Body of pancreas (tissue), 4 donors: ENCODE measurements around the gene PAX8. TPM values are rescaled to one million over a fixed set of nuclear protein-coding genes. Genes with fewer than 3 reads are reported as not detected.

ENCODE experiments used
- ATAC-seq: fragments of 150-250 bp; one replicate; pipeline ENCODE4 v1.9.1; 2016
- DNase-seq, 4 donors: peaks; one replicate each; pipeline ENCODE4 v3.0.0-alpha.2; 2019
- H3K27ac ChIP-seq, 4 donors: fragments of 200-600 bp; sonication (generic); 1 replicate in 3 of 4; 2 replicates in 1 of 4; pipeline versions ENCODE4 v1.5.1 to v1.6.1; 2016 to 2019; ENCODE audit warnings: mild to moderate bottlenecking in 1 of 4, mixed read lengths in 1 of 4, moderate library complexity in 1 of 4
- H3K27me3 ChIP-seq, 2 donors: fragments of 200-600 bp; sonication (generic); one replicate each; pipeline ENCODE4 v1.6.0; 2016; ENCODE audit warnings: mild to moderate bottlenecking in 1 of 2
- H3K36me3 ChIP-seq, 2 donors: fragments of 200-600 bp; sonication (generic); replicated peaks in 1 of 2; 2 replicates each; pipeline ENCODE4 v1.5.1; 2016; ENCODE audit warnings: low read depth in 2 of 2; ENCODE audit not compliant: insufficient read depth in 1 of 2
- H3K4me1 ChIP-seq: fragments of 200-600 bp; sonication (generic); one replicate; pipeline ENCODE4 v1.6.0; 2016
- H3K4me3 ChIP-seq, 2 donors: fragments of 200-600 bp; sonication (generic); 1 replicate in 1 of 2; 2 replicates in 1 of 2; pipeline ENCODE4 v1.5.1; 2016 to 2019
- H3K9me3 ChIP-seq, 3 donors: fragments of 200-600 bp; sonication (generic); 1 replicate in 2 of 3; 2 replicates in 1 of 3; pipeline ENCODE4 v1.5.1; 2016
- POLR2A ChIP-seq, 3 donors: fragments of 450-650 bp; IDR thresholded peaks; one replicate each; pipeline ENCODE4 v1.6.1; 2016; ENCODE audit warnings: antibody characterized with exemption in 3 of 3, mild to moderate bottlenecking in 2 of 3
- WGBS, 2 donors: methylation state at CpG; one replicate each; pipeline ENCODE4 v1.1.5; 2017; 5-methylcytosine and 5-hydroxymethylcytosine counted together
- intact Hi-C: fragments of 100-400 bp; cut with DNase I; formaldehyde crosslinking; loops from one replicate; pipeline ENCODE4 v1.15.1; 2023
- total RNA-seq, 2 donors: library from RNA; depleted of rRNA; stranded (reverse); fragments of >200 nt; gene quantifications; one replicate each; pipeline ENCODE4 v1.1.0, GENCODE V29; 2016
- TF ChIP-seq, protein P1 (sequence below), 7 experiments: fragments of 450-650 bp in 4 of 7; fragments of 200-600 bp in 3 of 7; sonication (generic) in 3 of 7; IDR thresholded peaks; one replicate each; pipeline ENCODE4 v1.5.1; 2016 to 2019; ENCODE audit warnings: antibody characterized with exemption in 7 of 7

PAX8 gene
- total RNA-seq, 2 donors from 2014 or later = 0.52 to 2.3 TPM

DNA sequence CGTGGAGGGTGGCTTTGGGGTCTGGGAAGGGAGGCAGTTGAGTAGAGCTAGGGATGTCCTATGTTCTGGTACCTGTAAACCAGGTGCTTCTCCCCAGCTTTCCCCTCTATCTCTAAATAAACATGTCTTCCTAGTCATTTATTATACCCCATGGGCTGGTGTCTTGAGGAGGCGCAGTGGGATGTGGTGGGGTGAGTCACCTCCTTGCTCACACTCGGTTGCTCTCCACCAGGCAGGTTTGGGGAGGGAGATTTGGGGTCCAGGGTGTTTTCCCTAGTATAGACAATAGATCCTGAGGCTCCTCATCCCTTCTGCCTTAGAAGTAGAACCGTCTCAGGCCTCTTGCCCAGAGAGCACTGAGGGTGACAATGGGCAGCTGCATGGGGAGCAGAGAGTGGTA lies 99.8 kb downstream of the PAX8 start:
- Histone ChIP-seq H3K27ac (no peak overlapping the region), H3K36me3 (no peaks in the 10 kb centered on the region), H3K27me3 (no peaks in the 10 kb centered on the region), H3K4me1 (peaks cover 30% of the 10 kb centered on the region), H3K9me3 (no peaks in the 10 kb centered on the region), H3K4me3 (no peak overlapping the region)
- TF ChIP-seq, protein P1, sequence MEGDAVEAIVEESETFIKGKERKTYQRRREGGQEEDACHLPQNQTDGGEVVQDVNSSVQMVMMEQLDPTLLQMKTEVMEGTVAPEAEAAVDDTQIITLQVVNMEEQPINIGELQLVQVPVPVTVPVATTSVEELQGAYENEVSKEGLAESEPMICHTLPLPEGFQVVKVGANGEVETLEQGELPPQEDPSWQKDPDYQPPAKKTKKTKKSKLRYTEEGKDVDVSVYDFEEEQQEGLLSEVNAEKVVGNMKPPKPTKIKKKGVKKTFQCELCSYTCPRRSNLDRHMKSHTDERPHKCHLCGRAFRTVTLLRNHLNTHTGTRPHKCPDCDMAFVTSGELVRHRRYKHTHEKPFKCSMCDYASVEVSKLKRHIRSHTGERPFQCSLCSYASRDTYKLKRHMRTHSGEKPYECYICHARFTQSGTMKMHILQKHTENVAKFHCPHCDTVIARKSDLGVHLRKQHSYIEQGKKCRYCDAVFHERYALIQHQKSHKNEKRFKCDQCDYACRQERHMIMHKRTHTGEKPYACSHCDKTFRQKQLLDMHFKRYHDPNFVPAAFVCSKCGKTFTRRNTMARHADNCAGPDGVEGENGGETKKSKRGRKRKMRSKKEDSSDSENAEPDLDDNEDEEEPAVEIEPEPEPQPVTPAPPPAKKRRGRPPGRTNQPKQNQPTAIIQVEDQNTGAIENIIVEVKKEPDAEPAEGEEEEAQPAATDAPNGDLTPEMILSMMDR (IDR thresholded peaks at IDR 0.05) = no peak
- no peak for TF ChIP-seq POLR2A (IDR thresholded peaks at IDR 0.05)
- intact Hi-C loops = no loop called here
- DNase-seq (no peak), ATAC-seq (no peak)
- 85 to 98% methylated on average over 4 of the region's 4 CpGs for WGBS, 2 donors

- intact Hi-C loops = no loop called here
- ATAC-seq (no peak), DNase-seq (no peak)
- Histone ChIP-seq H3K27me3 (no peaks in the 10 kb centered on the region), H3K4me1 (peaks cover 30% of the 10 kb centered on the region), H3K36me3 (no peaks in the 10 kb centered on the region), H3K9me3 (no peaks in the 10 kb centered on the region), H3K4me3 (no peak overlapping the region), H3K27ac (no peak overlapping the region)
- WGBS, 2 donors = 90% methylated on average over 11 of the region's 11 CpGs
- no peak for TF ChIP-seq POLR2A (IDR thresholded peaks at IDR 0.05)
- TF ChIP-seq, protein P1 (IDR thresholded peaks at IDR 0.05) = no peak
These were observed 100.5 kb downstream of the PAX8 start for GRCh38 chr2:113178069-113178746.

DNA sequence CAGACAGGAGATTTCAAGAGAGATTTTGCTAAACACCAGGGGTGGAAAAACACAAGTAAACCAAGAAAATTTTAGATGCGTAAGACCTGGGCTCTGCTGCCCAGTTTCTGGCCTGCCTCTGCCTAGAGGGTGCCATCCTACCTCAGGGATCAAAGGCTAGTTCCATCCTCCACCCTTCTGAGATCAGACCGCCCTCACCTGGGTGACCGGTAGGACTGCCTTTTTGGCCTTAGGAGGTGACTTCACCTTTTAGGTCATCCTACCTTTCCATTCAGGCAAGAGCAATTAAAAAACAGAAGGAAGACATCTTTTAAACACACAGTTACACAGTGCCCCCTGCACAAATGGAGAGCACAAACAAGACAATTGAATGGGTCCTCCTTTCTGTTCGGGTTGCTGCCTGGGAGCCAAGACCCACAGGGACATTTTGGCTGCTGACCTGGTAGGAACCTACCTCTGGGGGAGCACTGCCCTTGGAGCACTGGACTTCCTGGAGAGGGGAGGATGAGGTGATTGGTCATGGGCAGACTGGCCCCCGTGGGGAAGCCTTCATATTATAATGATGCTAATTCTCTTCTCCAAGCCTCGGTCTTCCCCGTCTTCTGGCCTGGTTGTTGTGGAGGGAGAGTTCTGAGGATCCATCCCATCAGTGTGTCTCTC lies 101.9 kb downstream of the PAX8 start:
- Histone ChIP-seq H3K27me3 (no peaks in the 10 kb centered on the region), H3K9me3 (no peaks in the 10 kb centered on the region), H3K4me1 (peaks cover 23% of the 10 kb centered on the region), H3K4me3 (no peak overlapping the region), H3K27ac (no peak overlapping the region), H3K36me3 (no peaks in the 10 kb centered on the region)
- TF ChIP-seq, protein P1 (IDR thresholded peaks at IDR 0.05) = no peak
- TF ChIP-seq POLR2A (IDR thresholded peaks at IDR 0.05) = no peak
- 88 to 90% methylated on average over 6 to 7 of the region's 7 CpGs for WGBS, 2 donors
- DNase-seq (no peak), ATAC-seq (no peak)
- intact Hi-C loops = no loop called here

DNA sequence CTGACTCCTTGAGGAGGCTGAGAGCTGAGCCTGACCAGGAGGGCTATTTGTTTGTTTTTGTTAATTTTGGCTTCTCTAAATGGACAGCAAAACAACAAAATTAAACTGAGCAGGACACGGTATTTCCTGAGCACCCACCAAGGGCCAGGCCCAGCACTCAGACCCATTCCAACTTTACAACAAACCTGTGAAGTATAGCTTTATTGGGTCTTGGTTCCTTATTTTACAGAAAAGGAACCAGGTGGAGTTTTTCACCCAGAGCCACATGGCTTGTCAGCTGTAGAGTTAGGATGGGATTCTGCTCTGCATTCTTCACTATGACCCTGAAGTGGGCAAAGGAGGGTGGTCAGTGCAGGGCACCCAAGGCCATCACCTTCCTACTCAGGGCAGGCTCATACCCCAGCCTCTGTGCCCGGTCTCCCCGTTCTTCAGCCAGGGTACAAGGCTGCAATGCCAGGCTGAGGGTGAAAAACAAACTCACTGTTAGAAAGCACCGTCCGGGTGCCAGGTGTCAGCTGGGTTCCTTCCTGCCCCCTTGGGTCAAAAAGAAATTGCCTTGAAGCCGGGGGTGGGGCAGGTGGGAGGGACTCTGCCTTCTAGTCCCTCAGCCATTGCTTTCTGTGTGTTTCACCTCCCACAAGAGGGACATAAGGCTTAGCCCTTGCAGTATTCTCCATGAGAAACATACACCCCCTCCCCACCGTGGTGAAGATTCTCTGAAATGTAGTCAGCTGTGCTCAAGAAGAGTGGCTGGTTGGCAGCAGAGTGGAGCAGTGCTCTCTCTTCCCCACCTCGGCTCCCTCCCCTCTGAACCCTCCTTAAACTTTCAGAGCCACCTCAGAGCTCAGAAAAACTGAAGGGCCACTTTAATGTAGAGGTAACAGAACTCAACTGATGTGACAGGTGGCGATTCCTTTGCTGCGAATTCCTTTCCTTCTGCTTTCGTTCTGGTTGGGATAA lies 102.7 kb downstream of the PAX8 start:
- Histone ChIP-seq H3K36me3 (no peaks in the 10 kb centered on the region), H3K27me3 (no peaks in the 10 kb centered on the region), H3K27ac (no peak overlapping the region), H3K4me3 (no peak overlapping the region), H3K9me3 (no peaks in the 10 kb centered on the region), H3K4me1 (peaks cover 15% of the 10 kb centered on the region)
- WGBS, 2 donors = 57 to 62% methylated on average over 10 to 11 of the region's 11 CpGs
- intact Hi-C loops = no loop called here
- no peak for ATAC-seq
- no peak for DNase-seq
- TF ChIP-seq POLR2A (IDR thresholded peaks at IDR 0.05) = no peak
- TF ChIP-seq, protein P1 (IDR thresholded peaks at IDR 0.05) = no peak
